Mucosa of stomach (tissue), 1 donor: ENCODE data around the gene SNX7.

Experiments used
- H3K27me3 ChIP-seq: one replicate; pipeline ENCODE4 v1.7.0; 2013; ENCODE audit warnings: mild to moderate bottlenecking, low read length; ENCODE audit not compliant: control insufficient read depth, insufficient read depth
- H3K36me3 ChIP-seq: one replicate; pipeline ENCODE4 v1.7.0; 2013; ENCODE audit warnings: low read length; ENCODE audit not compliant: control insufficient read depth, insufficient read depth
- H3K4me1 ChIP-seq: one replicate; pipeline ENCODE4 v1.7.0; 2013; ENCODE audit warnings: mild to moderate bottlenecking, low read length; ENCODE audit not compliant: control insufficient read depth, insufficient read depth
- H3K4me3 ChIP-seq: one replicate; pipeline ENCODE4 v1.7.0; 2013; ENCODE audit warnings: low read length
- H3K9ac ChIP-seq: one replicate; pipeline ENCODE4 v1.7.0; 2013; ENCODE audit warnings: mild to moderate bottlenecking, low read length, moderate library complexity
- H3K9me3 ChIP-seq: one replicate; pipeline ENCODE4 v1.7.0; 2013; ENCODE audit warnings: mild to moderate bottlenecking, low read length, moderate library complexity; ENCODE audit not compliant: control insufficient read depth
- donor health status: Pancreatic carcinoma.

SNX7 gene

GRCh38 chr1:98737835-98738234 is 76.3 kb downstream of the SNX7 start:
- no peaks in the 10 kb centered on the region for H3K9me3 ChIP-seq
- H3K4me1 ChIP-seq = peaks cover 10% of the 10 kb centered on the region
- no peak overlapping the region for H3K9ac ChIP-seq
- H3K36me3 ChIP-seq = no peaks in the 10 kb centered on the region
- H3K4me3 ChIP-seq = no peak overlapping the region
- no peaks in the 10 kb centered on the region for H3K27me3 ChIP-seq

GRCh38 chr1:98739762-98740161 is 78.2 kb downstream of the SNX7 start:
- Histone ChIP-seq H3K4me1 (no peaks in the 10 kb centered on the region), H3K36me3 (no peaks in the 10 kb centered on the region), H3K27me3 (no peaks in the 10 kb centered on the region), H3K9me3 (no peaks in the 10 kb centered on the region), H3K9ac (no peak overlapping the region), H3K4me3 (no peak overlapping the region)

- Histone ChIP-seq H3K4me1 (no peaks in the 10 kb centered on the region), H3K27me3 (no peaks in the 10 kb centered on the region), H3K4me3 (no peak overlapping the region), H3K36me3 (no peaks in the 10 kb centered on the region), H3K9me3 (no peaks in the 10 kb centered on the region), H3K9ac (no peak overlapping the region)
Measured at GRCh38 chr1:98741164-98741563, 79.6 kb downstream of the SNX7 start.

- no peaks in the 10 kb centered on the region for H3K27me3 ChIP-seq
- no peaks in the 10 kb centered on the region for H3K36me3 ChIP-seq
- H3K4me3 ChIP-seq = no peak overlapping the region
- no peaks in the 10 kb centered on the region for H3K9me3 ChIP-seq
- no peak overlapping the region for H3K9ac ChIP-seq
- no peaks in the 10 kb centered on the region for H3K4me1 ChIP-seq
Measured at GRCh38 chr1:98749152-98749756, 87.7 kb downstream of the SNX7 start.

- no peaks in the 10 kb centered on the region for H3K9me3 ChIP-seq
- no peak overlapping the region for H3K9ac ChIP-seq
- no peak overlapping the region for H3K4me3 ChIP-seq
- no peaks in the 10 kb centered on the region for H3K36me3 ChIP-seq
- no peaks in the 10 kb centered on the region for H3K4me1 ChIP-seq
- H3K27me3 ChIP-seq = no peaks in the 10 kb centered on the region
Measured at GRCh38 chr1:98754176-98754575, 92.7 kb downstream of the SNX7 start.

- Histone ChIP-seq H3K36me3 (no peaks in the 10 kb centered on the region), H3K9me3 (no peaks in the 10 kb centered on the region), H3K9ac (no peak overlapping the region), H3K27me3 (no peaks in the 10 kb centered on the region), H3K4me1 (no peaks in the 10 kb centered on the region), H3K4me3 (no peak overlapping the region)
Measured at GRCh38 chr1:98761219-98761865, 99.8 kb downstream of the SNX7 start.

GRCh38 chr1:98763488-98764150 is 102.1 kb downstream of the SNX7 start:
- no peaks in the 10 kb centered on the region for H3K4me1 ChIP-seq
- H3K9me3 ChIP-seq = no peaks in the 10 kb centered on the region
- H3K9ac ChIP-seq = no peak overlapping the region
- H3K27me3 ChIP-seq = no peaks in the 10 kb centered on the region
- H3K4me3 ChIP-seq = no peak overlapping the region
- no peaks in the 10 kb centered on the region for H3K36me3 ChIP-seq

GRCh38 chr1:98764485-98764884 is 103.0 kb downstream of the SNX7 start:
- H3K4me3 ChIP-seq = no peak overlapping the region
- no peaks in the 10 kb centered on the region for H3K36me3 ChIP-seq
- no peaks in the 10 kb centered on the region for H3K27me3 ChIP-seq
- H3K4me1 ChIP-seq = no peaks in the 10 kb centered on the region
- no peak overlapping the region for H3K9ac ChIP-seq
- no peaks in the 10 kb centered on the region for H3K9me3 ChIP-seq

GRCh38 chr1:98766255-98766654 is 104.7 kb downstream of the SNX7 start:
- no peaks in the 10 kb centered on the region for H3K9me3 ChIP-seq
- no peaks in the 10 kb centered on the region for H3K36me3 ChIP-seq
- no peak overlapping the region for H3K9ac ChIP-seq
- no peaks in the 10 kb centered on the region for H3K4me1 ChIP-seq
- H3K4me3 ChIP-seq = no peak overlapping the region
- no peaks in the 10 kb centered on the region for H3K27me3 ChIP-seq

- H3K9me3 ChIP-seq = no peaks in the 10 kb centered on the region
Measured at GRCh38 chr1:98769162-98769561, 107.6 kb downstream of the SNX7 start.

GRCh38 chr1:98781906-98782305 is 120.4 kb downstream of the SNX7 start:
- H3K4me1 ChIP-seq = no peaks in the 10 kb centered on the region
- H3K9me3 ChIP-seq = no peaks in the 10 kb centered on the region
- H3K27me3 ChIP-seq = no peaks in the 10 kb centered on the region
- no peak overlapping the region for H3K9ac ChIP-seq
- H3K36me3 ChIP-seq = no peaks in the 10 kb centered on the region
- no peak overlapping the region for H3K4me3 ChIP-seq

More at GRCh38 chr1:98769162-98769561, 107.6 kb downstream of the SNX7 start:
- Histone ChIP-seq H3K27me3 (no peaks in the 10 kb centered on the region), H3K36me3 (no peaks in the 10 kb centered on the region), H3K4me3 (no peak overlapping the region), H3K4me1 (no peaks in the 10 kb centered on the region), H3K9ac (no peak overlapping the region)

- Histone ChIP-seq H3K4me1 (no peaks in the 10 kb centered on the region), H3K9ac (no peak overlapping the region), H3K36me3 (no peaks in the 10 kb centered on the region), H3K9me3 (no peaks in the 10 kb centered on the region), H3K27me3 (no peaks in the 10 kb centered on the region), H3K4me3 (no peak overlapping the region)
Measured at GRCh38 chr1:98783821-98784220, 122.3 kb downstream of the SNX7 start.
